ENCODE results near the gene BCL2L13. TPM values are rescaled to one million over a fixed set of nuclear protein-coding genes. Genes with fewer than 3 reads are reported as not detected.

The BCL2L13 gene
- polyA plus RNA-seq, 1 donor from 2014 or later = 20.8 TPM

- Histone ChIP-seq H4K20me1 (ENCODE audit: insufficient read depth) (no peaks in the 10 kb centered on the region), H3K27ac (ENCODE audit: low read length) (no peak overlapping the region), H3K4me3 (ENCODE audit: low read length) (no peak overlapping the region), H3K9me3 (ENCODE audit: low read length) (no peaks in the 10 kb centered on the region), H3K9me2 (ENCODE audit: insufficient read depth, low read length) (no peaks in the 10 kb centered on the region), H3K4me2 (ENCODE audit: low read length) (no peak overlapping the region), H3K9ac (ENCODE audit: low read length) (no peak overlapping the region), H3F3A (ENCODE audit: insufficient read depth, low read length, poor library complexity, severe bottlenecking) (no peaks in the 10 kb centered on the region), H3K36me3 (ENCODE audit: insufficient read depth, low read length) (no peaks in the 10 kb centered on the region), H3K27me3 (ENCODE audit: insufficient read depth, low read depth, low read length) (no peaks in the 10 kb centered on the region), H3K79me2 (replicated peaks; ENCODE audit: insufficient read depth, low read length) (no peaks in the 10 kb centered on the region), H2AFZ (ENCODE audit: low read depth, low read length) (no peak overlapping the region)
- no peak for TF ChIP-seq EP300 (conservative IDR thresholded peaks at IDR 0.05; ENCODE audit: poor library complexity, severe bottlenecking)
- no peak for TF ChIP-seq REST (IDR thresholded peaks at IDR 0.05; ENCODE audit: borderline replicate concordance)
- TF ChIP-seq SMC3 (conservative IDR thresholded peaks at IDR 0.05; ENCODE audit: poor library complexity) = no peak
- TF ChIP-seq POLR2AphosphoS5 (IDR thresholded peaks at IDR 0.05) = no peak
- no peak for TF ChIP-seq RAD21 (conservative IDR thresholded peaks at IDR 0.05)
- no peak for TF ChIP-seq TAF1 (IDR thresholded peaks at IDR 0.05; ENCODE audit: low read depth)
- TF ChIP-seq EZH2 (IDR thresholded peaks at IDR 0.05; ENCODE audit: borderline replicate concordance, insufficient read depth, low read length, poor library complexity, severe bottlenecking) = no peak
- no peak for TF ChIP-seq MXI1 (conservative IDR thresholded peaks at IDR 0.05; ENCODE audit: poor library complexity, severe bottlenecking)
- TF ChIP-seq CTCF (IDR thresholded peaks at IDR 0.05; ENCODE audit: poor library complexity, severe bottlenecking) = no peak
Observed at GRCh38 chr22:17694193-17694592, 55.6 kb downstream of the BCL2L13 start.

- Histone ChIP-seq H3K9me3 (ENCODE audit: low read length) (no peaks in the 10 kb centered on the region), H3K4me3 (ENCODE audit: low read length) (no peak overlapping the region), H3K27ac (ENCODE audit: low read length) (no peak overlapping the region), H3K9me2 (ENCODE audit: insufficient read depth, low read length) (no peaks in the 10 kb centered on the region), H3K79me2 (replicated peaks; ENCODE audit: insufficient read depth, low read length) (no peaks in the 10 kb centered on the region), H3F3A (ENCODE audit: insufficient read depth, low read length, poor library complexity, severe bottlenecking) (no peaks in the 10 kb centered on the region), H4K20me1 (ENCODE audit: insufficient read depth) (no peaks in the 10 kb centered on the region), H2AFZ (ENCODE audit: low read depth, low read length) (no peak overlapping the region), H3K36me3 (ENCODE audit: insufficient read depth, low read length) (no peaks in the 10 kb centered on the region), H3K4me2 (ENCODE audit: low read length) (no peak overlapping the region), H3K9ac (ENCODE audit: low read length) (no peak overlapping the region), H3K27me3 (ENCODE audit: insufficient read depth, low read depth, low read length) (no peaks in the 10 kb centered on the region)
- TF ChIP-seq CTCF (IDR thresholded peaks at IDR 0.05; ENCODE audit: poor library complexity, severe bottlenecking) (no peak), EZH2 (IDR thresholded peaks at IDR 0.05; ENCODE audit: borderline replicate concordance, insufficient read depth, low read length, poor library complexity, severe bottlenecking) (no peak), EP300 (conservative IDR thresholded peaks at IDR 0.05; ENCODE audit: poor library complexity, severe bottlenecking) (no peak), REST (IDR thresholded peaks at IDR 0.05; ENCODE audit: borderline replicate concordance) (no peak), SMC3 (conservative IDR thresholded peaks at IDR 0.05; ENCODE audit: poor library complexity) (no peak), POLR2AphosphoS5 (IDR thresholded peaks at IDR 0.05) (no peak), RAD21 (conservative IDR thresholded peaks at IDR 0.05) (no peak)
Observed at GRCh38 chr22:17694752-17695151, 56.2 kb downstream of the BCL2L13 start.

All from neural cell (in vitro differentiated cells).